CD4-positive, alpha-beta T cell (primary cell): Measurements from ENCODE around the gene LKAAEAR1. TPM values are rescaled to one million over a fixed set of nuclear protein-coding genes. Genes with fewer than 3 reads are reported as not detected.

Experiments
- ATAC-seq: fragments of 200-7000 bp; cut with Tn5 transposase; one replicate; pipeline ENCODE4 v1.10.0; 2022; ENCODE audit warnings: mild to moderate bottlenecking; ENCODE audit not compliant: poor library complexity
- CTCF ChIA-PET: fragments of 350-600 bp; sonication (Branson Sonifier 250); formaldehyde crosslinking; loops from one replicate; lab custom pipeline; 2021; ENCODE audit warnings: antibody characterized with exemption, inconsistent platforms; lab: Charles Lee
- POLR2A ChIA-PET: fragments of 350-600 bp; sonication (Branson Sonifier 250); formaldehyde crosslinking; loops from one replicate; lab custom pipeline; 2021; ENCODE audit warnings: antibody characterized with exemption, inconsistent platforms; lab: Charles Lee
- DNase-seq, 14 experiments: peaks; one replicate each; pipeline ENCODE4 v3.0.0-alpha.2; 2013 to 2020; ENCODE audit warnings: mixed read lengths in 2 of 14
- H3K27ac ChIP-seq, 2 donors: one replicate each; pipeline versions ENCODE4 v1.5.1 to v1.7.0; 2013; ENCODE audit warnings: low read length in 2 of 2, low read depth in 1 of 2, mild to moderate bottlenecking in 1 of 2
- H3K27me3 ChIP-seq, 2 experiments: 1 replicate in 1 of 2; 2 replicates in 1 of 2; pipeline versions ENCODE4 v1.6.1 to v1.7.0; 2013; ENCODE audit warnings: low read length in 2 of 2, control low read depth in 1 of 2, mild to moderate bottlenecking in 1 of 2, moderate library complexity in 1 of 2; ENCODE audit not compliant: insufficient read depth in 2 of 2, control insufficient read depth in 1 of 2
- H3K36me3 ChIP-seq: one replicate; pipeline ENCODE4 v1.6.1; 2013; ENCODE audit warnings: low read length, control low read depth; ENCODE audit not compliant: insufficient read depth
- H3K4me1 ChIP-seq: one replicate; pipeline ENCODE4 v1.6.1; 2013; ENCODE audit warnings: low read length, control low read depth; ENCODE audit not compliant: insufficient read depth
- H3K4me3 ChIP-seq: one replicate; pipeline ENCODE4 v1.5.1; 2013; ENCODE audit warnings: mild to moderate bottlenecking, low read length, moderate library complexity
- H3K9me3 ChIP-seq, 2 experiments: 1 replicate in 1 of 2; 2 replicates in 1 of 2; pipeline versions ENCODE4 v1.6.1 to v1.7.0; 2013; ENCODE audit warnings: low read length in 2 of 2, mild to moderate bottlenecking in 2 of 2, control low read depth in 1 of 2, moderate library complexity in 1 of 2; ENCODE audit not compliant: control insufficient read depth in 1 of 2, insufficient read depth in 1 of 2
- H3K27ac Mint-ChIP-seq: one replicate; pipeline ENCODE4 v1.8.0; 2020; ENCODE audit warnings: mixed read lengths
- H3K27me3 Mint-ChIP-seq: one replicate; pipeline ENCODE4 v1.8.0; 2021; ENCODE audit warnings: mixed read lengths
- H3K36me3 Mint-ChIP-seq: one replicate; pipeline ENCODE4 v1.8.0; 2021; ENCODE audit warnings: low read depth, mixed read lengths
- H3K4me1 Mint-ChIP-seq: one replicate; pipeline ENCODE4 v1.8.0; 2021; ENCODE audit warnings: low read depth, mixed read lengths
- H3K4me3 Mint-ChIP-seq: one replicate; pipeline ENCODE4 v1.8.0; 2020; ENCODE audit warnings: mild to moderate bottlenecking, mixed read lengths
- H3K9me3 Mint-ChIP-seq: one replicate; pipeline ENCODE4 v1.8.0; 2020; ENCODE audit warnings: mixed read lengths
- CTCF ChIP-seq: fragments of 200-600 bp; IDR thresholded peaks from one replicate; pipeline ENCODE4 v1.8.0; 2022; ENCODE audit warnings: antibody characterized with exemption, mild to moderate bottlenecking
- intact Hi-C, 2 experiments: fragments of 100-400 bp; cut with DNase I in 1 of 2; cut with micrococcal nuclease in 1 of 2; formaldehyde crosslinking; loops; one replicate each; pipeline versions ENCODE4 v1.15.1 to v1.9.0; 2023 to 2025; cut with DNase I, micrococcal nuclease
- total RNA-seq, 174 experiments: library from RNA in 2 of 174; stranded (reverse) in 2 of 174; gene quantifications; one replicate each; pipeline ENCODE4 v1.2.3 and lab custom pipeline; 2021 to 2026

Gene LKAAEAR1
- total RNA-seq, 2 experiments from 2014 or later, result 0.30 to 0.39 TPM

- DNase-seq, result no peak
- Histone ChIP-seq H3K27ac (no peak overlapping the region), H3K9me3 (peaks cover 0 to 10% of the 10 kb centered on the region in 2 experiments), H3K36me3 (no peaks in the 10 kb centered on the region), H3K27me3 (peaks cover 19 to 20% of the 10 kb centered on the region in 2 experiments), H3K4me1 (peaks cover 17% of the 10 kb centered on the region), H3K4me3 (no peak overlapping the region)
- CTCF ChIA-PET, result no interaction called here
- H3K27ac Mint-ChIP-seq, result no peak overlapping the region
- no peak overlapping the region for H3K4me3 Mint-ChIP-seq
- no peaks in the 10 kb centered on the region for H3K36me3 Mint-ChIP-seq
- ATAC-seq, result no peak
- no peaks in the 10 kb centered on the region for H3K9me3 Mint-ChIP-seq
- no peak for TF ChIP-seq CTCF
- H3K4me1 Mint-ChIP-seq, result peaks cover 4% of the 10 kb centered on the region
- peaks cover 24% of the 10 kb centered on the region for H3K27me3 Mint-ChIP-seq
- intact Hi-C loops, result loop anchor here in 1 of 2 experiments (2.0 kb wide), 1 partner anchor 270 kb away; no protein-coding TSS in a partner anchor
- POLR2A ChIA-PET, result interaction anchor here (1.3 to 2.8 kb wide), 4 partner anchors 13 to 100 kb away, joined by 3 to 13 read pairs (median 5); partner anchors contain the start of genes PRPF6 and UCKL1
Measured at GRCh38 chr20:64056639-64056888, 27.6 kb downstream of the LKAAEAR1 start.

GRCh38 chr20:64055893-64056638 is 28.1 kb downstream of the LKAAEAR1 start:
- Histone ChIP-seq H3K27me3 (peaks cover 24 to 25% of the 10 kb centered on the region in 2 experiments), H3K27ac (no peak overlapping the region), H3K9me3 (peaks cover 0 to 14% of the 10 kb centered on the region in 2 experiments), H3K4me3 (no peak overlapping the region), H3K36me3 (no peaks in the 10 kb centered on the region), H3K4me1 (peaks cover 17% of the 10 kb centered on the region)
- no peak overlapping the region for H3K27ac Mint-ChIP-seq
- peaks cover 4% of the 10 kb centered on the region for H3K4me1 Mint-ChIP-seq
- ATAC-seq, result no peak
- peaks cover 25% of the 10 kb centered on the region for H3K27me3 Mint-ChIP-seq
- no peak overlapping the region for H3K4me3 Mint-ChIP-seq
- no peaks in the 10 kb centered on the region for H3K36me3 Mint-ChIP-seq
- TF ChIP-seq CTCF, result no peak
- intact Hi-C loops, result loop anchor here in 1 of 2 experiments (2.0 kb wide), 1 partner anchor 269 kb away; no protein-coding TSS in a partner anchor
- no peak for DNase-seq
- POLR2A ChIA-PET, result interaction anchor here (1.3 to 2.8 kb wide), 3 partner anchors 12 to 75 kb away, joined by 3 to 13 read pairs (median 6); partner anchors contain the start of gene PRPF6
- H3K9me3 Mint-ChIP-seq, result no peaks in the 10 kb centered on the region
- CTCF ChIA-PET, result no interaction called here

- no peaks in the 10 kb centered on the region for H3K36me3 ChIP-seq
- no peak overlapping the region for H3K27ac ChIP-seq
- Mint-ChIP-seq H3K27ac (no peak overlapping the region), H3K4me3 (no peak overlapping the region), H3K36me3 (no peaks in the 10 kb centered on the region), H3K4me1 (peaks cover 4% of the 10 kb centered on the region), H3K9me3 (no peaks in the 10 kb centered on the region), H3K27me3 (peaks cover 32% of the 10 kb centered on the region)
- H3K4me3 ChIP-seq, result no peak overlapping the region
- H3K9me3 ChIP-seq, result peaks cover 0 to 21% of the 10 kb centered on the region in 2 experiments
- CTCF ChIA-PET, result interaction anchor here (1.5 kb wide), 1 partner anchor 17 kb away, joined by 7 read pairs; no protein-coding TSS in a partner anchor
- peaks cover 30 to 31% of the 10 kb centered on the region in 2 experiments for H3K27me3 ChIP-seq
- intact Hi-C loops, result no loop called here
- POLR2A ChIA-PET, result no interaction called here
- peaks cover 18% of the 10 kb centered on the region for H3K4me1 ChIP-seq
- ATAC-seq, result no peak
- TF ChIP-seq CTCF, result no peak
- no peak for DNase-seq
Measured at GRCh38 chr20:64055396-64055892, 28.8 kb downstream of the LKAAEAR1 start.
